HCT116 (cell line): ENCODE results near the gene TAS1R1.
"Not testable (repeated sequence)": the region's sequence is repeated elsewhere in the genome, so short reads cannot be mapped to it uniquely, and the experiment has no call there.

ENCODE experiments used
- CTCF ChIP-seq, 3 experiments: fragments of 200-600 bp in 1 of 3; sonication (generic) in 1 of 3; IDR thresholded peaks in 2 of 3; conservative IDR thresholded peaks in 1 of 3; 2 replicates each; pipeline ENCODE4 v1.5.1; 2012 to 2017; ENCODE audit warnings: low read depth in 2 of 3, low read length in 2 of 3, antibody characterized with exemption in 1 of 3, borderline replicate concordance in 1 of 3, control low read depth in 1 of 3, mild to moderate bottlenecking in 1 of 3, mixed read lengths in 1 of 3, mixed run types in 1 of 3, moderate library complexity in 1 of 3; ENCODE audit not compliant: insufficient read depth in 1 of 3
- ELF1 ChIP-seq: IDR thresholded peaks from 2 replicates; pipeline ENCODE4 v1.6.1; 2012; ENCODE audit warnings: low read depth, borderline replicate concordance
- EZH2 ChIP-seq: fragments of 200-600 bp; sonication (generic); IDR thresholded peaks from 2 replicates; pipeline ENCODE4 v1.6.1; 2017; ENCODE audit warnings: antibody characterized with exemption, mixed run types
- JUND ChIP-seq: IDR thresholded peaks from 2 replicates; pipeline ENCODE4 v1.6.1; 2012
- POLR2A ChIP-seq: IDR thresholded peaks from 2 replicates; pipeline ENCODE4 v1.7.0; 2011; ENCODE audit warnings: borderline replicate concordance; ENCODE audit not compliant: insufficient read depth, insufficient read length; ENCODE audit errors: extremely low read depth
- SIN3A ChIP-seq: IDR thresholded peaks from 2 replicates; pipeline ENCODE4 v1.6.1; 2012; ENCODE audit warnings: low read depth
- SP1 ChIP-seq: IDR thresholded peaks from 2 replicates; pipeline ENCODE4 v1.6.1; 2012; ENCODE audit warnings: low read depth
- YY1 ChIP-seq: IDR thresholded peaks from 2 replicates; pipeline ENCODE4 v1.6.1; 2011; ENCODE audit warnings: low read length, low read depth, moderate library complexity, mild to moderate bottlenecking; ENCODE audit not compliant: insufficient replicate concordance; ENCODE audit errors: extremely low read depth
- ZNF274 ChIP-seq: fragments of 200-500 bp; sonication (Bioruptor generic); IDR thresholded peaks from 2 replicates; pipeline ENCODE4 v1.6.1; 2014; ENCODE audit warnings: mild to moderate bottlenecking, low read depth, low read length, inconsistent platforms
- TF ChIP-seq, protein P1 (sequence below): IDR thresholded peaks from 2 replicates; pipeline ENCODE4 v1.6.1; 2012
- TF ChIP-seq, protein P2 (sequence below): IDR thresholded peaks from 2 replicates; pipeline ENCODE4 v1.6.1; 2011; ENCODE audit warnings: mild to moderate bottlenecking, low read length, moderate library complexity; ENCODE audit not compliant: insufficient replicate concordance; ENCODE audit errors: extremely low read depth

GRCh38 chr1:6559161-6559560 is 4.1 kb downstream of the TAS1R1 start:
- not testable (repeated sequence) for TF ChIP-seq ZNF274; POLR2A; EZH2; YY1; JUND; CTCF (IDR thresholded peaks at IDR 0.05 in 2 of 3, conservative IDR thresholded peaks at IDR 0.05 in 1 of 3; ENCODE audit: borderline replicate concordance in 1 of 3, insufficient read depth in 1 of 3, low read depth in 2 of 3, low read length in 2 of 3); ELF1; SIN3A; SP1
- TF ChIP-seq, protein P1, sequence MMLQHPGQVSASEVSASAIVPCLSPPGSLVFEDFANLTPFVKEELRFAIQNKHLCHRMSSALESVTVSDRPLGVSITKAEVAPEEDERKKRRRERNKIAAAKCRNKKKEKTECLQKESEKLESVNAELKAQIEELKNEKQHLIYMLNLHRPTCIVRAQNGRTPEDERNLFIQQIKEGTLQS: not testable (repeated sequence)
- TF ChIP-seq, protein P2, sequence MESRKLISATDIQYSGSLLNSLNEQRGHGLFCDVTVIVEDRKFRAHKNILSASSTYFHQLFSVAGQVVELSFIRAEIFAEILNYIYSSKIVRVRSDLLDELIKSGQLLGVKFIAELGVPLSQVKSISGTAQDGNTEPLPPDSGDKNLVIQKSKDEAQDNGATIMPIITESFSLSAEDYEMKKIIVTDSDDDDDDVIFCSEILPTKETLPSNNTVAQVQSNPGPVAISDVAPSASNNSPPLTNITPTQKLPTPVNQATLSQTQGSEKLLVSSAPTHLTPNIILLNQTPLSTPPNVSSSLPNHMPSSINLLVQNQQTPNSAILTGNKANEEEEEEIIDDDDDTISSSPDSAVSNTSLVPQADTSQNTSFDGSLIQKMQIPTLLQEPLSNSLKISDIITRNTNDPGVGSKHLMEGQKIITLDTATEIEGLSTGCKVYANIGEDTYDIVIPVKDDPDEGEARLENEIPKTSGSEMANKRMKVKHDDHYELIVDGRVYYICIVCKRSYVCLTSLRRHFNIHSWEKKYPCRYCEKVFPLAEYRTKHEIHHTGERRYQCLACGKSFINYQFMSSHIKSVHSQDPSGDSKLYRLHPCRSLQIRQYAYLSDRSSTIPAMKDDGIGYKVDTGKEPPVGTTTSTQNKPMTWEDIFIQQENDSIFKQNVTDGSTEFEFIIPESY: not testable (repeated sequence)
